Pulmonary artery endothelial cell (primary cell): ENCODE measurements around the gene ZCWPW1. TPM values are rescaled to one million over a fixed set of nuclear protein-coding genes. Genes with fewer than 3 reads are reported as not detected.
"Not testable (repeated sequence)": the region's sequence is repeated elsewhere in the genome, so short reads cannot be mapped to it uniquely, and the experiment has no call there.

ENCODE experiments used
- DNase-seq: peaks from one replicate; pipeline ENCODE4 v3.0.0-alpha.2; 2011; ENCODE audit warnings: low read depth, low spot score
- total RNA-seq: library from RNA; depleted of rRNA; stranded (reverse); fragments of >200 nt; gene quantifications from 2 replicates; pipeline ENCODE4 v1.2.3, GENCODE V29; 2014

ZCWPW1 gene
- total RNA-seq, 1 donor from 2014 or later: 0.53 TPM

GRCh38 chr7:100401811-100402210 lies 26.7 kb downstream of the ZCWPW1 start:
- no peak for DNase-seq

GRCh38 chr7:100400656-100401055 lies 27.8 kb downstream of the ZCWPW1 start:
- no peak for DNase-seq

DNA sequence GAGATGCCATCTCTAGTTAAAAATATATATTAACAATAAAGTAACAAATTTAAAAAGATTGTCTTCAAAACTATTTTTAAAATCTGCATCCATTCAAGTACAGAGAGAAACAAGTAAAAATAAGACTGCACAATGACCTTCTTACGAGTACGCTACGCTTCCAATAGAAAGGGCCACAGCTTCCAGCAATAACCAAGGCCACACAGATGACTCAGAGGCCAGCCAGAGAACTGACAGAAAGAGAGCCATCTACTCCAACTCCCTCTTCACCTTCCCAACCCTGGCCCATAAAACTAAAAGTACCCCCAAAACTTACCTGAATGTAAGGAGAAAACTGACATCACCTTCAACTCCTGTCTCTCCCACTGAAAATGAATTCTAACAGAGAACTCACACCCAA lies 28.5 kb downstream of the ZCWPW1 start:
- DNase-seq: no peak

DNA sequence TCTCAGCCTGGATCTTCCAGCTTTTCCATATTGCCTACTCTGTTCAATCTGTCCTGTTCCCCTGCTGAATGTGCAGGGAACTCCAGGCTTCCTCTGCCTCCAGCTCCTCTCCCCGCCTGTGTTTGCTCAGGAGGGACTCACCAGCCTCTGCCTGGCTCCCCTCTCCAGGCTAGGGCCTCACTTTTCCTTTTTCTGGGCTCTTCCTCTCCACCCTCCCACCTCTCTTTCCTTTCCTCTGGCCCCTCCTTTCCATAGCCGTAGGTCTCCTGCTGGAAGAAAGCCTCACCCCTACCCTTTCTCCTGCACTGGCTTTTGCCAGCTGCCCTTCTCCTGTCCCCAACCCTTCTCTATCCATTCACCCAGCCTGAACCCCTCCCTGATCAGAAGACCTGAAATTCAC lies 30.3 kb downstream of the ZCWPW1 start:
- DNase-seq: no peak

GRCh38 chr7:100397315-100398081 lies 31.0 kb downstream of the ZCWPW1 start:
- no peak for DNase-seq

DNA sequence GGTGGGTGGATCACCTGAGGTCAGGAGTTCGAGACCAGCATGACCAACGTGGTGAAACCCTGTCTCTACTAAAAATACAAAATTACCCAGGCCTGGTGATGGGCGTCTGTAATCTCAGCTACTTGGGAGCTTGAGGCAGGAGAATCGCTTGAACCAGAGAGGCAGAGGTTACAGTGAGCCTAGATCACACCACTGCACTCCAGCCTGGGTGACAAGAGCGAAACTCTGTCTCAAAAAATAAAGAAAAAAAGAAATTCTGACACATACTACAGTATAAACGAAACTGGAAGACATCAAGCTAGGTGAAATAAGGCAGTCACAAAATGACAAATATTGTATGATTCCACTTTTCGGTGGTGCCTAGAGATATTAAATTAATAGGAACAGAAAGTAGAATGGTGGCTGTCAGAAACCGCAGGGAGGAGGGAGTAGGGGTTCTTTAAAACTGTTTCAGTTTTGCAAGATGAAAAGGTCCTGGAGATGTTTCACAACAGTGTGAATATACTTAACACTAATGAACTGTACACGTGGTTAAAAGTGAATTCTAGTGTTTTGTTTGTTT lies 32.0 kb downstream of the ZCWPW1 start:
- no peak for DNase-seq

DNA sequence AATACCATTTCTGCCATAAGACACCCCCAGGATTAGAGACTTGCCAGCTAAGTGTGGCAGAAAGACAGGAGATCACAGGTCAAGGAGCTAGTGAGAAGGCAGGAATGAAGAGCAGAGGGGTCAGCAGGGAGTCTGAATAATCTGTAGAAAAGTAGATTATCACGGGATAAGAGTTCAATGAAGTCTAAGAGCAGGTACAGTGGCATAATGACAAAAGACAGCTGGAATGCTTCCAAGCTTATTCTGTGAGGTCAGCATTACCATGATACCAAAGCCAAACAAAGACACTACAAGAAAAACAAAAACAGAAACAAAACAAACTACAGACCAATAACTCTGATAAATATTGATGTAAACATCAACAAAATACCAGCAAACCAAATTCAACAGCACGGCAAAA lies 34.4 kb downstream of the ZCWPW1 start:
- no peak for DNase-seq

DNA sequence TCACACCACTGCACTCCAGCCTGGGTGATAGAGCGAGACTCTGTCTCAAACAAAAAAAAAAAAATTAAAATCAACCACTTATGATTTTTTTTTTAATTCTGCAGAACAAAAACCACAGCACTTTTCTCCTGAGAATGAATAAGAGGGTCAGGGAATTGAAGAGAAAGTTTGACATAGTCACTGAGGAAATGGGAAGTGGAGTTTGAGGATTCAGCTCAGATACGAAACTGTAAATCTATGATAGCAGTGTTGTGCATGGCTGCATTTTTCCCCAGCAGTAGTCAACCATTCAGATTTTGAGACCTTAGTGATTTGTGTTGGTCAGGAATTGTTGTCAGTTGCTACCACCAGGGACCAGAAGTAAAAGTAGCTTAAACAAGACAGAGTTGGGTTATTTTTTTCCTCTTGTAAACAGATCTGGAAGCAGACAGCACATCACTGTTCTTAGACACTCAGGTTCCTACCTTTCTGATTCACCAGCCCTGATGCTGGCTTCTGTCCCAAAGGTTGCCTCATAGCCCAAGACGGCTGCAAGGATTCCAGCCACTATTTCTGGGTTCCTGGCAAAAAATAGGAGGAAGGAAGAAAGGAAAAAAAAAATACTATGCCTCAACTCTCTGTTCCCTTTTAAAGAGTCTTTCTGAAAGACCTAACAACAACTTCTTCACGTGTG lies 35.1 kb downstream of the ZCWPW1 start:
- DNase-seq: no peak

DNA sequence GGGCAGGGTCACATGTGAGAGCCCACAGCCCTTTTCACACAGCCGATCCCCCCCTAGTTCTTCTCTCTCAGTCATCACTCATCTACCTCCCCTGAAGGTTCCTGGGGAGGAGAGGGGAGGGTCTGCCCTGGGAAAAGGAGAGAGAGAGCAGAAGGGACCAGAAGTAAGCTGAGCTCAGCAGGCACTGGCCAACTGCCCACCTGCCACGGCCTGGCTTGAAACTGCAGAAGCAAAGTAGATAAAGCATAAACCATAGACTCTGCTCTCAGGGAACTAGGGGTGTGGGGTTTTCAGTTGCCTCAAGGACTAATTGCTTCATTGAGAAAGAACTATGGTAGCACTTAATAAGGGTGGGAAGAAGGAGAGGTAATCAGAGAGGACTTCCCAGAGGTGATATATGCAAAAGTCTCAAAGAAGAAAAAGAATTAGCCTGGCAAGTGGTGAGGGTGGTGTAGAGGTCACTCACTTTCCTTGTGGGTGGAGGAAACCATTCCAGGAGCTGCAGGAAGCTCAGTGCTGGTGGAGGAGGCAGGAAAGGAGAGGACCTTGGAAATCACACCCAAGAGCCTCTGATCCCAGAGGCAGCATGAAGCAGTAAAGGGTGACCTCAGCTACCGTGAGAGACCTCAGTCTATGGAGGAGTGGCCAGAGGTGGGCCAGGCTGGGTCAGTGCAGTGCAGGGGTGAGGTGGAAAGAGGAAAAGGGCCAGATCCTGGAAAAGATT lies 38.1 kb downstream of the ZCWPW1 start:
- DNase-seq: no peak

DNA sequence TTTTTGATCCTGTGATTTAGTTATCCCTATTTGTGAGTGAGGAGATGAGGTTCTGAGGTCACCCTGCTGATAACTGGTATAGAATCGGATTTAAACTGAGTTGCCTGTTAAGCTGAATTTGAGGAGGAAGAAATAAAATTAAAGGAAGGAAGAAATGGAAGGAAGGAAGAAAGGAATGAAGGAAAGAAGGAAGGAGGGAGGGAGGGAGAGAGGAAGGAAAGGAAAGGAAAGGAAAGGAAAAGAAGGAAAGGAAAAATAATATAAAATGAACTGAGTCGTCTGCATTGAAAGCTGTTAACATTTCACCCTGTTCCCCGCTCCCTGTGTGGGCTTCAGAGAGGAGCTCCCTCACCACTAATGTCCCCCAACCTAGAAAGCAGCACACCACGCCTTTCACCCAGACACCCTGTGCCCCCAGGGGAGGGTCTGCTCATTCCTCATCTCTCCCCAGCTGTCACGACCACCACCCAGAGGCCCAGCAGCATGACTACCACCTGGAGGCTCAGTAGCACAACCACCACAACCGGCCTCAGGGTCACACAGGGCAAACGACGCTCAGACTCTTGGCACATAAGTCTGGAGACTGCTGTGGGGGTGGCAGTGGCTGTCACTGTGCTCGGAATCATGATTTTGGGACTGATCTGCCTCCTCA lies 38.9 kb downstream of the ZCWPW1 start:
- no peak for DNase-seq

DNA sequence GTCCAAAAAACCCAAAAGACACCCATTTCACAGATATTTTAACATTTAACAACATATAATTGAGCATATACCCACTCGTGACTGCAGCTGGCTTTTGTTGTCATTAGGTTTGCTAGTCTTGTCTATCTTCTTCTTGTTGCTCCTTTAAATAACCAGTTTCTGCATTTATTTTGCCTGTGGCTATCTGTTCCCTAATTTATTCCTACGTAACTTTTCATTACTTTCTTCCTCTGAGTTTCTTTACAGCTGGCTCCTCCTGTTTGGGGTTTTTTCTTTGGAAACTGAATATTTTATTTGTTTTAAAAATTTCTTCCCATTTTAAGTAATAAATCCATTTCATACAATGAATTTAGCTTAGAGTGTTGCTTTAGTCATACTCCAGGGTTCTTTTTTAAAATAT lies 40.8 kb downstream of the ZCWPW1 start:
- DNase-seq: no peak

GRCh38 chr7:100386940-100387339 lies 41.6 kb downstream of the ZCWPW1 start:
- DNase-seq: no peak

DNA sequence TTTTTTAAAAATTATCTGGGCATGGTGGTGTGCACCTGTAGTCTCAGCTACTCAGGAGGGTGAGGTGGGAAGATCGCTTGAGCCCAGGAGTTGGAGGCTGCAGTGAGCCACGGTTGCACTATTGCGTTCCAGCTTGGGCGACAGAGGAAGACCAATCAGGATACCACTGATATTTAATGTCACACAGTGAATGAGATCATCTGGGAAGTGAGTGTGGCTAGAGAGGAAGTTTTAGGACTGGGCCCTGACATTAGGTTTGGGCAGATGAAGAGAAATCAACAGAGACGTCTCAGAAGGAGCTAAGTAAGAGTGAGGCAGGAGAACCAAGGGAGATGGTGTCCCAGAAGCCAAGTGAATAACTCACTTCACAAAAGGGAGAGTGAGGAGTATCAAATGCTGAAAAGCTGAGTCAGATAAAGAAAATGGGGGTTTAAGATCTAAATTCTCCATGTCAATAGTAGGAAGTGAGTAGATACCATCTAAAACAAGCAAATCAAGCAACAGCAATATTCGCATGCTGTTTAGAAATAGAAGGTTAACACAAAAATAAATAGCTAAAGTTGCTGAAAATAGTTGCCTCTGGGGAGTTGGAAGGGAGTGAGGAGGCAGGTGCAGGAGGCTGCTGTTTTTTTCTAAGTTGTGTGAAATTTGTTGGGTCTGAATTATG lies 43.7 kb downstream of the ZCWPW1 start:
- no peak for DNase-seq

DNA sequence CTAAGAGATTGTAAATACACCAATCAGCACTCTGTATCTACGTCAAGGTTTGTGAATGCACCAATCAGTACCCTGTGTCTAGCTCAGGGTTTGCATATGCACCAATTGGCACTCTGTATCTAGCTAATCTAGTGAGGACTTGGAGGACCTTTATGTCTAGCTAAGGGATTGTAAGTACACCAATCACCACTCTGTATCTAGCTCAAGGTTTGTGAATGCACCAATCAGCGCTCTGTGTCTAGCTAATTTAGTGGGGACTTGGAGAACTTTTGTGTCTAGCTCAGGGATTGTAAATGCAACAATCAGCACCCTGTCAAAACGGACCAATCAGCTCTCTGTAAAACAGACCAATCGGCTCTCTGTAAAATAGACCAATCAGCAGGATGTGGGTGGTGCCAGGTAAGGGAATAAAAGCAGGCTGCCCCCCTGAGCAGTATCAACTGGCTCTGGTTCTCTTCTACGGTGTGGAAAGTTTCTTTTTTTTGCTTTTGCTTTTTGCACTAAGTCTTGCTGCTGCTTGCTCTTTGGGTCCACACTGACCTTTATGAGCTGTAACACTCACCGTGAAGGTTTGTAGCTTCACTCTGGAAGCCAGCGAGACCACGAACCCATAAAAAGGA lies 46.2 kb downstream of the ZCWPW1 start:
- not testable (repeated sequence) for DNase-seq

DNA sequence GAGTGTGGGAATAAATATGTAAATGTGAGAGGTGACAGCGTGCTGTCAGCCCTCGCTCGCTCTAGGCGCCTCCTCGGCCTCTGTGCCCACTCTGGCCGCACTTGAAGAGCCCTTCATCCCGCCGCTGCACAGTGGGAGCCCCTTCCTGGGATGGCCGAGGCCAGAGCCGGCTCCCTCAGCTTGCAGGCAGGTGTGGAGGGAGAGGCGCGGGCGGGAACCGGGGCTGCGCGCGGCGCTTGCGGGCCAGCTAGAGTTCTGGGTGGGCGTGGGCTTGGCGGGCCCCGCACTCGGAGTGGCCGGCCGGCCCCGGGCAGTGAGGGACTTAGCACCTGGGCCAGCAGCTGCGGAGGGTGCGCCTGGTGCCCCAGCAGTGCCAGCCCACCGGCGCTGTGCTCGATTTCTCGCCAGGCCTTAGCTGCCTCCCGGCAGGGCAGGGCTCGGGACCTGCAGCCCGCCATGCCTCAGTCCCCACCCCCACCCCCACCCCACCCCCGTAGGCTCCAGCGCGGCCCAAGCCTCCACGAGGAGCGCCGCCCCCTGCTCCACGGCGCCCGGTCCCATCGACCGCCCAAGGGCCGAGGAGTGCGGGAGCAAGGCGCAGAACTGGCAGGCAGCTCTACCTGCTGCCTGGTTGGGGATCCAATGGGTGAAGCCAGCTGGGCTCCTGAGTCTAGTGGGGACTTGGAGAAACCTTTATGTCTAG lies 46.8 kb downstream of the ZCWPW1 start:
- DNase-seq: not testable (repeated sequence)

GRCh38 chr7:100380196-100380595 lies 48.3 kb downstream of the ZCWPW1 start:
- DNase-seq: no peak

GRCh38 chr7:100378114-100378755 lies 50.3 kb downstream of the ZCWPW1 start:
- no peak for DNase-seq

GRCh38 chr7:100376066-100376465 lies 52.4 kb downstream of the ZCWPW1 start:
- no peak for DNase-seq

DNA sequence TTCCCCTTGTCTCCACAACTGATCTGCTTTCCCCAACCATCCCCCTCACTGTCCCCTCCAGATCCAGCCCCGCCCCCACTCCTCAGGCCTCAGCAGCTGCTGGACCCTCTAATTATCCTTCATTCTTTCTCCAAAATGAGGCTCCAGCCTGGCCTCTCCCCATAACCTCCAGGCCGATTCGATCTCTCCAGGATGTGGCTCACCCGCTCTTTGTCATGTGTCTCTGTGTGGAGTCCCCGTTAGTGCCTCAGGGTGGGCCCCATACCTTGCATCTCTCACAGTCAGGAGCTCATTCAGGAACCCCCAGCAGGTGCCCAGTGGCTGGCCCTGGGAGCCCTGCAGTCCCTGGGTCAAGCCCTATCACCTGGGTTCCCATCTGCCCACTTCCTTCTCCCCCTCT lies 53.9 kb downstream of the ZCWPW1 start:
- DNase-seq: no peak
